ENCODE results near the gene ERGIC1.

DNA sequence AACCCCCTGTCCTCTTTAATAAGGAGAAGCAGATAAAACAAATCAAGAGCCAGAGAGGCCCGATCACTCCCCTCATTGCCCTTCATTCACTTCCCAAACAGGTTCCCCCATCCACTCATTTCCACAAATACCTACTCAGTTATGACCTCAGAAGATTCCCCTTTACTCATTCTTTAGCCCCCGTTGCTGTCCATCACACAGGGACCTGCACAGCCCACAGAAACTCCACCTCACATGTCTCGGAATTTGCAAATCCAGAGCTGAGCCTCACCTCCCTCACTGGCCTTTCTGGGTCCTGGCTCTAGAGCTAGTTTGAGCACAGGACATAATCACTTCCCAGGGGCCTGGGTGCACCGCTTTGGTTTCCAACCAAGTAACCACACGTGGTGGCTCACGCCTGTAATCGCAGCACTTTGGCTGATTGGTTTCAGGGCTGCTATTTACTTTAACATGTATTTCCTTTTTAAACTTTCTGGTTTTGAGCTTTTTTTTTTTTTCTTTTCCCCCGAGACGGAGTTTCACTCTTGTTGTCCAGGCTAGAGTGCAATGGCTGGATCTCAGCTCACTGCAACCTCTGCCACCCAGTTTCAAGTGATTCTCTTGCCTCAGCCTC, 167.3 kb downstream of the ERGIC1 start:
- TF ChIP-seq, protein P1, sequence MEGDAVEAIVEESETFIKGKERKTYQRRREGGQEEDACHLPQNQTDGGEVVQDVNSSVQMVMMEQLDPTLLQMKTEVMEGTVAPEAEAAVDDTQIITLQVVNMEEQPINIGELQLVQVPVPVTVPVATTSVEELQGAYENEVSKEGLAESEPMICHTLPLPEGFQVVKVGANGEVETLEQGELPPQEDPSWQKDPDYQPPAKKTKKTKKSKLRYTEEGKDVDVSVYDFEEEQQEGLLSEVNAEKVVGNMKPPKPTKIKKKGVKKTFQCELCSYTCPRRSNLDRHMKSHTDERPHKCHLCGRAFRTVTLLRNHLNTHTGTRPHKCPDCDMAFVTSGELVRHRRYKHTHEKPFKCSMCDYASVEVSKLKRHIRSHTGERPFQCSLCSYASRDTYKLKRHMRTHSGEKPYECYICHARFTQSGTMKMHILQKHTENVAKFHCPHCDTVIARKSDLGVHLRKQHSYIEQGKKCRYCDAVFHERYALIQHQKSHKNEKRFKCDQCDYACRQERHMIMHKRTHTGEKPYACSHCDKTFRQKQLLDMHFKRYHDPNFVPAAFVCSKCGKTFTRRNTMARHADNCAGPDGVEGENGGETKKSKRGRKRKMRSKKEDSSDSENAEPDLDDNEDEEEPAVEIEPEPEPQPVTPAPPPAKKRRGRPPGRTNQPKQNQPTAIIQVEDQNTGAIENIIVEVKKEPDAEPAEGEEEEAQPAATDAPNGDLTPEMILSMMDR (conservative IDR thresholded peaks at IDR 0.05; ENCODE audit: low read depth in 2 of 2): no peak
- no peak for TF ChIP-seq REST (IDR thresholded peaks at IDR 0.05; ENCODE audit: unreplicated experiment)
